Common myeloid progenitor, CD34-positive (primary cell): ENCODE results near the gene USP40.

Experiments used
- CTCF ChIA-PET: fragments of 350-600 bp; sonication (Branson Sonifier 250); formaldehyde crosslinking; loops from one replicate; lab custom pipeline; 2021; ENCODE audit warnings: antibody characterized with exemption; lab: Charles Lee
- POLR2A ChIA-PET: fragments of 350-600 bp; sonication (Branson Sonifier 250); formaldehyde crosslinking; loops from one replicate; lab custom pipeline; 2021; ENCODE audit warnings: antibody characterized with exemption; lab: Charles Lee
- DNase-seq, 3 donors: peaks; one replicate each; pipeline versions ENCODE4 v3.0.0 to v3.0.0-alpha.2; 2013
- H3K27ac ChIP-seq, 2 experiments: 1 replicate in 1 of 2; 2 replicates in 1 of 2; pipeline ENCODE4 v1.7.0; 2013; ENCODE audit warnings: inconsistent platforms in 2 of 2, low read length in 2 of 2, mild to moderate bottlenecking in 2 of 2, low read depth in 1 of 2, moderate library complexity in 1 of 2; ENCODE audit not compliant: severe bottlenecking in 2 of 2, insufficient read depth in 1 of 2, poor library complexity in 1 of 2
- H3K27me3 ChIP-seq, 5 experiments: replicated peaks in 2 of 5; 1 replicate in 3 of 5; 2 replicates in 2 of 5; pipeline versions ENCODE4 v1.6.1 to v1.7.0; 2013; ENCODE audit warnings: low read length in 4 of 5, mild to moderate bottlenecking in 2 of 5, moderate library complexity in 2 of 5, inconsistent platforms in 1 of 5; ENCODE audit not compliant: insufficient read depth in 5 of 5, control insufficient read depth in 4 of 5
- H3K36me3 ChIP-seq, 4 experiments: 1 replicate in 2 of 4; 2 replicates in 2 of 4; pipeline versions ENCODE4 v1.6.1 to v1.7.0; 2013; ENCODE audit warnings: low read length in 3 of 4, control low read depth in 1 of 4, mild to moderate bottlenecking in 1 of 4; ENCODE audit not compliant: control insufficient read depth in 4 of 4, insufficient read depth in 4 of 4
- H3K4me1 ChIP-seq, 4 experiments: 1 replicate in 3 of 4; 2 replicates in 1 of 4; pipeline versions ENCODE4 v1.6.1 to v1.7.1; 2013; ENCODE audit warnings: low read length in 3 of 4, mild to moderate bottlenecking in 3 of 4, control low read depth in 1 of 4, inconsistent platforms in 1 of 4, moderate library complexity in 1 of 4; ENCODE audit not compliant: control insufficient read depth in 4 of 4, insufficient read depth in 4 of 4; ENCODE audit errors: control extremely low read depth in 1 of 4
- H3K4me3 ChIP-seq, 7 experiments: 1 replicate in 4 of 7; 2 replicates in 3 of 7; pipeline versions ENCODE4 v1.5.1 to v1.7.0; 2013; ENCODE audit warnings: mild to moderate bottlenecking in 7 of 7, low read length in 6 of 7, moderate library complexity in 6 of 7, inconsistent platforms in 2 of 7, low read depth in 2 of 7, control low read depth in 1 of 7; ENCODE audit not compliant: insufficient read depth in 4 of 7, control insufficient read depth in 1 of 7; ENCODE audit errors: extremely low read depth in 1 of 7
- H3K9me3 ChIP-seq, 5 experiments: 1 replicate in 4 of 5; 2 replicates in 1 of 5; pipeline versions ENCODE4 v1.6.1 to v1.7.1; 2013; ENCODE audit warnings: low read length in 4 of 5, mild to moderate bottlenecking in 2 of 5, inconsistent platforms in 1 of 5, low read depth in 1 of 5, moderate library complexity in 1 of 5; ENCODE audit not compliant: control insufficient read depth in 4 of 5, insufficient read depth in 2 of 5; ENCODE audit errors: control extremely low read depth in 1 of 5
- WGBS: methylation state at CpG from one replicate; pipeline ENCODE4 v1.1.5; 2013; ENCODE audit not compliant: insufficient coverage; 5-methylcytosine and 5-hydroxymethylcytosine counted together

Gene USP40

DNA sequence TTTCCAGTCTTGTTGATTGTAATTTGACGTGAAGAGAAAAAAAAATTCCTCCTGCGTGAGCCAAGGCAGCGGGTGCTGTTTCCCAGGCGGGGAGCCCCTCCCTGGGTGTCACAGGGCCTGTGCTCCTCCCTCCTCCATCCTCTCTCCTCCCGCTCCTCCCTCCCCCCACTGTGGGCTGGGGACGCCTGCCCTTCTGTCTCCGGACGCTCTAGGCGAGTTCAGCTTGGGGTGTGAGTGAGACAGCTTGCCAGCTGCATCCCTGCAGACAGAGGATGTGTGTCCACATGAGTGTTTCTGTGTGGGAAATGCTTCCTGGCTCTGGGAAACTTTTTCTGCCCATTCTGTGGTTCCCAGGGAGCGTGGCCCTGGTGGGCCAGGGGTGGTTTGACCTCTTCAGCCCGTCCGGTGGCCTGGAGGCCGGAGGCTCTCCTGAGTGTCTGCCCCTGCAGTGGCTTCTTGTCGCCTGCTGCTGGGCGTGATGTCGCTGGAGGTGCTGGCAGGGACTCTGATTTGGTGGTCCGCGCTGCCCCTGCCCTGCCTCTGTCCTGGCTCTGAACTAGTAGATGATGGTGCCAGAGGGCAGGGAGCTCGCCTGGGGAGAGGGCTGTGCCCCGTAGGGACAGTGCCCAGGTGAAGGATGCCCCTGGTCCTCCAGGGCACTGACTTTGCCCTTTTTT is 96.4 kb downstream of the USP40 start:
- Histone ChIP-seq H3K4me3 (no peak overlapping the region), H3K9me3 (peaks cover 0 to 1% (median 0%) of the 10 kb centered on the region in 5 experiments), H3K4me1 (no peaks in the 10 kb centered on the region), H3K27me3 (no peaks in the 10 kb centered on the region), H3K27ac (no peak overlapping the region), H3K36me3 (peaks cover 15 to 74% (median 44%) of the 10 kb centered on the region in 4 experiments)
- no peak for DNase-seq
- POLR2A ChIA-PET: interaction anchor here (0.9 kb wide), 1 partner anchor 11 kb away, joined by 3 read pairs; no protein-coding TSS in a partner anchor
- CTCF ChIA-PET: no interaction called here
- WGBS: 97% methylated on average over 12 of the region's 20 CpGs

- peaks cover 22 to 81% (median 50%) of the 10 kb centered on the region in 4 experiments for H3K36me3 ChIP-seq
- no peak for DNase-seq
- no peak overlapping the region for H3K4me3 ChIP-seq
- peaks cover 0 to 1% (median 0%) of the 10 kb centered on the region in 5 experiments for H3K9me3 ChIP-seq
- CTCF ChIA-PET: no interaction called here
- no peaks in the 10 kb centered on the region for H3K4me1 ChIP-seq
- WGBS: 91% methylated on average over 27 of the region's 32 CpGs
- POLR2A ChIA-PET: interaction anchor here (0.9 kb wide), 1 partner anchor 10 kb away, joined by 3 read pairs; no protein-coding TSS in a partner anchor
- H3K27me3 ChIP-seq: no peaks in the 10 kb centered on the region
- no peak overlapping the region for H3K27ac ChIP-seq
Measured at GRCh38 chr2:233469261-233470010, 97.1 kb downstream of the USP40 start.

GRCh38 chr2:233468741-233469110 is 97.9 kb downstream of the USP40 start:
- Histone ChIP-seq H3K4me1 (no peaks in the 10 kb centered on the region), H3K36me3 (peaks cover 25 to 86% (median 55%) of the 10 kb centered on the region in 4 experiments), H3K27me3 (no peaks in the 10 kb centered on the region), H3K27ac (no peak overlapping the region), H3K9me3 (peaks cover 0 to 1% (median 0%) of the 10 kb centered on the region in 5 experiments), H3K4me3 (no peak overlapping the region)
- 98% methylated on average over 7 of the region's 8 CpGs for WGBS
- DNase-seq: no peak
- POLR2A ChIA-PET: no interaction called here
- CTCF ChIA-PET: no interaction called here

- CTCF ChIA-PET: no interaction called here
- no peak for DNase-seq
- WGBS: 99% methylated on average over 21 of the region's 22 CpGs
- no peak overlapping the region for H3K4me3 ChIP-seq
- H3K4me1 ChIP-seq: no peaks in the 10 kb centered on the region
- H3K36me3 ChIP-seq: peaks cover 28 to 92% (median 56%) of the 10 kb centered on the region in 4 experiments
- no peak overlapping the region for H3K27ac ChIP-seq
- peaks cover 0 to 1% (median 0%) of the 10 kb centered on the region in 5 experiments for H3K9me3 ChIP-seq
- no peaks in the 10 kb centered on the region for H3K27me3 ChIP-seq
- POLR2A ChIA-PET: no interaction called here
Measured at GRCh38 chr2:233468047-233468740, 98.4 kb downstream of the USP40 start.

DNA sequence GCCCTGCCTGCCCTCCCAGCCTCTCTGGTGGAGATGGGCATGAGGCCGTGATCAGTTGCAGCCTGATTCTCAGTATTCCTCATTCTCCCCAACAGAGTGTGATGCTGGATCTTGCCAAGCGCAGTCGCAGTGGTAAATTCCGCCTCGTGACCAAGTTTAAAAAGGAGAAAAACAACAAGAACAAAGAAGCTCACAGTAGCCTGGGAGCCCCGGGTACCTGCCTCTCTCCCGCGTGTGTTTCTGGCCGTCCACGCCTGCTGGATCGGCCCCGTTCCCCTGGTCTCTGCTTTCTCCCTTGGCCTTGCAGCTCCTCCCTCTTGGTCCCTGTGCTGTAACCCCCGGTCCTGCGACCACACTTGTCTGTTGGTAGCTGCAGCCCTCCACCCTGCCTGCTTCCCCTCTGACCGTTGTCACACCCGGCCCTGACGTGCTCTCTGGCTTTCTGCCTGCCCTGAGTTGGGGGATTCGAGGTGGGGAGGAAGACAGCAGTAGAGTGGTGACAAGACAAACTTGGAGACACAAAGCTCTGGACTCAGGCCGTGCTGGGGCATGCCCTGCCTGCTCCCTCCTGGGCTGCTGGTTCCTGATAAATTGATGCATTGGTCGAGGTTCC is 99.5 kb downstream of the USP40 start:
- H3K4me3 ChIP-seq: no peak overlapping the region
- no peaks in the 10 kb centered on the region for H3K4me1 ChIP-seq
- peaks cover 26 to 94% (median 61%) of the 10 kb centered on the region in 4 experiments for H3K36me3 ChIP-seq
- H3K9me3 ChIP-seq: peaks cover 0 to 1% (median 0%) of the 10 kb centered on the region in 5 experiments
- WGBS: 96% methylated on average over 18 of the region's 20 CpGs
- H3K27me3 ChIP-seq: no peaks in the 10 kb centered on the region
- no peak for DNase-seq
- POLR2A ChIA-PET: no interaction called here
- CTCF ChIA-PET: interaction anchor here (1.1 kb wide), 1 partner anchor 18 kb away, joined by 3 read pairs; no protein-coding TSS in a partner anchor
- no peak overlapping the region for H3K27ac ChIP-seq

GRCh38 chr2:233464531-233465240 is 101.9 kb downstream of the USP40 start:
- Histone ChIP-seq H3K4me3 (no peak overlapping the region), H3K9me3 (peaks cover 0 to 1% (median 0%) of the 10 kb centered on the region in 5 experiments), H3K4me1 (no peaks in the 10 kb centered on the region), H3K27me3 (no peaks in the 10 kb centered on the region), H3K36me3 (peaks cover 21 to 92% (median 61%) of the 10 kb centered on the region in 4 experiments), H3K27ac (no peak overlapping the region)
- no peak for DNase-seq
- POLR2A ChIA-PET: no interaction called here
- WGBS: 96% methylated on average over 15 of the region's 16 CpGs
- CTCF ChIA-PET: no interaction called here
